Vagina (tissue), 2 donors: ENCODE results near the gene LPP. TPM values are rescaled to one million over a fixed set of nuclear protein-coding genes. Genes with fewer than 3 reads are reported as not detected.

Experiments
- DNase-seq, 2 donors: peaks; one replicate each; pipeline ENCODE4 v3.0.0-alpha.2; 2017; ENCODE audit errors: extremely low spot score in 2 of 2
- H3K27ac ChIP-seq: fragments of 200-600 bp; sonication (generic); one replicate; pipeline ENCODE4 v1.5.1; 2019
- H3K27me3 ChIP-seq: fragments of 200-600 bp; sonication (generic); one replicate; pipeline ENCODE4 v1.5.1; 2019
- H3K36me3 ChIP-seq, 2 donors: fragments of 200-600 bp; sonication (generic); one replicate each; pipeline ENCODE4 v1.5.1; 2017 to 2019
- H3K4me1 ChIP-seq: fragments of 200-600 bp; sonication (generic); one replicate; pipeline ENCODE4 v1.5.1; 2019
- H3K4me3 ChIP-seq, 2 donors: fragments of 200-600 bp; sonication (generic); 1 replicate in 1 of 2; 2 replicates in 1 of 2; pipeline ENCODE4 v1.5.1; 2016 to 2019
- H3K9me3 ChIP-seq: fragments of 200-600 bp; sonication (generic); one replicate; pipeline ENCODE4 v1.5.1; 2019
- POLR2A ChIP-seq, 2 donors: fragments of 450-650 bp; IDR thresholded peaks; one replicate each; pipeline ENCODE4 v1.6.1; 2017; ENCODE audit warnings: antibody characterized with exemption in 2 of 2, mild to moderate bottlenecking in 2 of 2, moderate library complexity in 2 of 2
- POLR2AphosphoS5 ChIP-seq, 2 donors: sonication (generic); formaldehyde crosslinking; IDR thresholded peaks; one replicate each; pipeline ENCODE4 v1.9.0; 2017; ENCODE audit warnings: antibody characterized with exemption in 2 of 2, mild to moderate bottlenecking in 2 of 2, low read depth in 1 of 2; ENCODE audit not compliant: insufficient read depth in 1 of 2
- intact Hi-C: fragments of 100-400 bp; cut with DNase I; formaldehyde crosslinking; loops from one replicate; pipeline ENCODE4 v1.15.1; 2023
- total RNA-seq: library from RNA; depleted of rRNA; stranded (reverse); fragments of >200 nt; gene quantifications from one replicate; pipeline ENCODE4 v1.2.3, GENCODE V29; 2016
- TF ChIP-seq, protein P1 (sequence below), 3 experiments: fragments of 450-650 bp in 2 of 3; fragments of 200-600 bp in 1 of 3; sonication (generic) in 1 of 3; IDR thresholded peaks; one replicate each; pipeline ENCODE4 v1.5.1; 2017 to 2019; ENCODE audit warnings: antibody characterized with exemption in 3 of 3, mild to moderate bottlenecking in 2 of 3, moderate library complexity in 2 of 3

LPP gene
- total RNA-seq, 1 donor from 2014 or later = 248 TPM

DNA sequence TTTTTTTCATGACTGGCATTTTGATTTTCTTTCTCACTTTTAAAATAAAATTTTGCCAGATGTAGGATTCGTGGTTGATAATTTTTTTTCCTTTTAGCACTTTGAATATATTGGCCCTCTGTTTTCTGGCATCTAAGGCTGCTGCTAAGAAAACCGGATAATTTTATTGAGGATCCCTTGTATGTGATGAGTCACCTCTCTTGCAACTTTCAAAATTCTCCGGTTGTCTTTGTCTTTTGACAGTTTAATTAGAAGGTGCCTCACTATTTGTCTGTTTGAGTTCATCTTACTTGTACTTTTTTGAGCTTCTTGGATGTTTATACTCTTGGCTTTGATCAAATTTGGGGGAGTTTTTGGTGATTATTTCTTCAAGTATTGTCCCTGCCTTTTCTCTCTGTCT lies 349.7 kb downstream of the LPP start:
- intact Hi-C loops = no loop called here
- no peaks in the 10 kb centered on the region for H3K36me3 ChIP-seq
- peaks cover 13% of the 10 kb centered on the region for H3K9me3 ChIP-seq
- DNase-seq = no peak
- H3K27me3 ChIP-seq = no peaks in the 10 kb centered on the region
- H3K4me3 ChIP-seq = no peak overlapping the region
- H3K27ac ChIP-seq = no peak overlapping the region
- TF ChIP-seq, protein P1, sequence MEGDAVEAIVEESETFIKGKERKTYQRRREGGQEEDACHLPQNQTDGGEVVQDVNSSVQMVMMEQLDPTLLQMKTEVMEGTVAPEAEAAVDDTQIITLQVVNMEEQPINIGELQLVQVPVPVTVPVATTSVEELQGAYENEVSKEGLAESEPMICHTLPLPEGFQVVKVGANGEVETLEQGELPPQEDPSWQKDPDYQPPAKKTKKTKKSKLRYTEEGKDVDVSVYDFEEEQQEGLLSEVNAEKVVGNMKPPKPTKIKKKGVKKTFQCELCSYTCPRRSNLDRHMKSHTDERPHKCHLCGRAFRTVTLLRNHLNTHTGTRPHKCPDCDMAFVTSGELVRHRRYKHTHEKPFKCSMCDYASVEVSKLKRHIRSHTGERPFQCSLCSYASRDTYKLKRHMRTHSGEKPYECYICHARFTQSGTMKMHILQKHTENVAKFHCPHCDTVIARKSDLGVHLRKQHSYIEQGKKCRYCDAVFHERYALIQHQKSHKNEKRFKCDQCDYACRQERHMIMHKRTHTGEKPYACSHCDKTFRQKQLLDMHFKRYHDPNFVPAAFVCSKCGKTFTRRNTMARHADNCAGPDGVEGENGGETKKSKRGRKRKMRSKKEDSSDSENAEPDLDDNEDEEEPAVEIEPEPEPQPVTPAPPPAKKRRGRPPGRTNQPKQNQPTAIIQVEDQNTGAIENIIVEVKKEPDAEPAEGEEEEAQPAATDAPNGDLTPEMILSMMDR (IDR thresholded peaks at IDR 0.05) = no peak
- TF ChIP-seq POLR2AphosphoS5 (IDR thresholded peaks at IDR 0.05; ENCODE audit: insufficient read depth in 1 of 2, low read depth in 1 of 2) = no peak
- TF ChIP-seq POLR2A (IDR thresholded peaks at IDR 0.05) = no peak
- H3K4me1 ChIP-seq = peaks cover 13% of the 10 kb centered on the region

DNA sequence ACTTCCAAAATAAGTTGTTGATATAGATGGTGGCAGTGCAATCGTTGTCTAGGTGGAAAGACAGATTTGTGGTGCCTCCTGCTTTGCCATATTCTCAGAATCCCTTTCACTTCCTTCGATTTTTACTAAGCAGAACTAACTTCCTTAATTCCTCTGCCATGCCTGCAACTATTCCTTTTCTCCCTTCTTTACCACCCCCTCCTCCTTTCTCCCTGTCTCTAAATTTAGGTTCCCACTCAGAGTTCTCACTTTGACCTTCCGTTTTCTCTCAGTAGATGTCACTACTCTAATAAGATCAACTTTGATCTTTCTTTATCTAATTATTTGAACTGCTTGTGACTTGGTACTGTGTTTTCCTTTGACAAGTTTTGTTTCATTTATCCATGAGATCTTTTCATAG lies 351.2 kb downstream of the LPP start:
- H3K4me1 ChIP-seq = peaks cover 13% of the 10 kb centered on the region
- no peaks in the 10 kb centered on the region for H3K27me3 ChIP-seq
- DNase-seq = no peak
- H3K36me3 ChIP-seq = no peaks in the 10 kb centered on the region
- intact Hi-C loops = no loop called here
- peaks cover 13% of the 10 kb centered on the region for H3K9me3 ChIP-seq
- no peak overlapping the region for H3K27ac ChIP-seq
- TF ChIP-seq POLR2AphosphoS5 (IDR thresholded peaks at IDR 0.05; ENCODE audit: insufficient read depth in 1 of 2, low read depth in 1 of 2) = no peak
- TF ChIP-seq POLR2A (IDR thresholded peaks at IDR 0.05) = no peak
- TF ChIP-seq, protein P1 (IDR thresholded peaks at IDR 0.05) = no peak
- H3K4me3 ChIP-seq = no peak overlapping the region

DNA sequence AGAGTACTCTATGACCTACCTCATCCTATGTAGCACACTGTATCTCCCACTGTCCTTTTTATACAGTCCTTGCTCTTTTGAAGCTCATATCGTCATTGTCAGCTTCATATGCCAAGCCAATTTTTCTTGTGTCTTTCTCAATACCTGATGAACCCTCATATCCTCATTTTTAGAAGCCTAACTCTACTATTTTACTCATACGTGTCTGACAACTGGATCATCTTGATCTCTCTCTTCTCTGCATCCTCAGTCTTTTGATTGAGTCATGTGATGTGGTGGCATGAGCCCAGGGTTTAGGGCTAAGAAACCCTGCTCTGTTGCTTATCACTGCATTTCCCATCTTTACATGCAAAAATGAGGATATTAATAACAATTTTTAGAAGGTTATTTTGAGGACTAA lies 352.0 kb downstream of the LPP start:
- H3K4me3 ChIP-seq = no peak overlapping the region
- no peak for DNase-seq
- peaks cover 13% of the 10 kb centered on the region for H3K9me3 ChIP-seq
- no peak overlapping the region for H3K27ac ChIP-seq
- H3K4me1 ChIP-seq = peaks cover 13% of the 10 kb centered on the region
- intact Hi-C loops = no loop called here
- H3K27me3 ChIP-seq = no peaks in the 10 kb centered on the region
- H3K36me3 ChIP-seq = no peaks in the 10 kb centered on the region
- TF ChIP-seq POLR2AphosphoS5 (IDR thresholded peaks at IDR 0.05; ENCODE audit: insufficient read depth in 1 of 2, low read depth in 1 of 2) = no peak
- TF ChIP-seq POLR2A (IDR thresholded peaks at IDR 0.05) = no peak
- TF ChIP-seq, protein P1 (IDR thresholded peaks at IDR 0.05) = no peak

DNA sequence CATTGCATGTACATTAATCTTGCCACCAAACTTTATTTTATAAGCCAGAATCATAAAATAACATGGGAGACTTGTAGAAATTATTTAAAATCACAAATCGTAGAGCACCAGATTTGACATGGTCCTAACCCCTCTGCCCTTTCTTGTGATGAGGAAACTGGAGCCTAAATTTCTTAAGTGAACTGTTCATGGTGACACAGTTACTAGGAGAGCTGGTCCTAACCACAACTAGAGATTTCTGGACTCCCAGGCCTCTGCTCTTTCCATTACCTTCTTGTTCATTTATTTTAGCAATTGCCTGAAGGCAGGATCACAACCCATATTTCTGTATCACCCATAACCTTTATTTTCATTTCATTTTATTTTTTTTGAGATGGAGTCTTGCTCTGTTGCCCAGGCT lies 352.5 kb downstream of the LPP start:
- Histone ChIP-seq H3K9me3 (peaks cover 13% of the 10 kb centered on the region), H3K36me3 (no peaks in the 10 kb centered on the region), H3K4me3 (no peak overlapping the region), H3K4me1 (peaks cover 13% of the 10 kb centered on the region), H3K27me3 (no peaks in the 10 kb centered on the region), H3K27ac (no peak overlapping the region)
- intact Hi-C loops = no loop called here
- no peak for TF ChIP-seq POLR2A (IDR thresholded peaks at IDR 0.05)
- TF ChIP-seq, protein P1 (IDR thresholded peaks at IDR 0.05) = no peak
- TF ChIP-seq POLR2AphosphoS5 (IDR thresholded peaks at IDR 0.05; ENCODE audit: insufficient read depth in 1 of 2, low read depth in 1 of 2) = no peak
- no peak for DNase-seq

DNA sequence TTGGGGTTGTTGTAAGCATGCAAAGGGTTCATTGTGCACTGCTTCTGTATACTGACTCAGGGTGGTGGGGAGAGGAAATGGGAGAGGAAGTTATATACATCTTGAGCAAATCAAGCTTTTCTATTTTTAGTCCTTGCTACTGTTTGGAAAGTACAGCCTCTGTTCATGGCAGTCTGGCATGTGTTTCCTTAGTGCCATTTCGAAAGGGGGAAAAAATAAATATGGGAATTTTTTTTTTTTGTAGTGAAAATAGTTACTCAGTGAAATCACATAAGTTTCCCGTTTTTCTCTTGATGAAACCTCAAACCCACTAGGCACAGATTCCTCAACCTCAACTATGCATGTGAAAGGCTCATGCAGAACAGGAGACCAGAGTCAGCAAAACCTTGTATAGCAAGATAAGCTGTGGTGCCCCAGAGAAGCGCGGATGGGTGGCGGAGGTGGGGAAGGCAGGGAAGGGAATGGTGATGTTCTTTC lies 353.3 kb downstream of the LPP start:
- Histone ChIP-seq H3K27ac (no peak overlapping the region), H3K36me3 (no peaks in the 10 kb centered on the region), H3K4me1 (peaks cover 13% of the 10 kb centered on the region), H3K9me3 (peaks cover 13% of the 10 kb centered on the region), H3K4me3 (no peak overlapping the region), H3K27me3 (no peaks in the 10 kb centered on the region)
- intact Hi-C loops = no loop called here
- TF ChIP-seq, protein P1 (IDR thresholded peaks at IDR 0.05) = no peak
- no peak for TF ChIP-seq POLR2A (IDR thresholded peaks at IDR 0.05)
- TF ChIP-seq POLR2AphosphoS5 (IDR thresholded peaks at IDR 0.05; ENCODE audit: insufficient read depth in 1 of 2, low read depth in 1 of 2) = no peak
- no peak for DNase-seq
